HepG2 (cell line): ENCODE results near the gene INKA1. TPM values are rescaled to one million over a fixed set of nuclear protein-coding genes. Genes with fewer than 3 reads are reported as not detected.

Experiments used
- CBX1 ChIP-seq: IDR thresholded peaks from one replicate; pipeline ENCODE4 v1.6.1; 2016; ENCODE audit warnings: antibody characterized with exemption, low read depth
- CREM ChIP-seq, 2 experiments: sonication (generic) in 1 of 2; formaldehyde crosslinking in 1 of 2; IDR thresholded peaks; 2 replicates each; pipeline versions ENCODE4 v1.4.0 to v1.6.1; 2016 to 2020; ENCODE audit warnings: antibody characterized with exemption in 1 of 2, mild to moderate bottlenecking in 1 of 2, missing genetic modification reagents in 1 of 2
- GTF2F1 ChIP-seq: fragments of 150-350 bp; IDR thresholded peaks from 2 replicates; pipeline ENCODE4 v1.6.1; 2014; ENCODE audit warnings: low read length
- KDM6A ChIP-seq: IDR thresholded peaks from 2 replicates; pipeline ENCODE4 v1.6.1; 2016; ENCODE audit warnings: low read depth
- RFX5 ChIP-seq: IDR thresholded peaks from 2 replicates; pipeline ENCODE4 v1.6.1; 2011; ENCODE audit warnings: low read depth, low read length, improper control_type of control experiment
- SMARCE1 ChIP-seq: fragments of 450-650 bp; IDR thresholded peaks from 2 replicates; pipeline ENCODE4 v1.6.1; 2017; ENCODE audit warnings: borderline replicate concordance
- ZNF296 ChIP-seq: sonication (generic); formaldehyde crosslinking; conservative IDR thresholded peaks from 2 replicates; pipeline ENCODE4 v1.5.0; 2020; ENCODE audit warnings: mild to moderate bottlenecking, missing genetic modification reagents
- ZNF33B ChIP-seq: sonication (generic); formaldehyde crosslinking; IDR thresholded peaks from 2 replicates; pipeline ENCODE4 v1.5.1; 2020; ENCODE audit warnings: mild to moderate bottlenecking, missing genetic modification reagents
- ZNF552 ChIP-seq: sonication (generic); formaldehyde crosslinking; IDR thresholded peaks from 2 replicates; pipeline ENCODE4 v1.9.0; 2022; ENCODE audit warnings: missing genetic modification reagents, mild to moderate bottlenecking, borderline replicate concordance
- ZNF652 ChIP-seq: IDR thresholded peaks from 2 replicates; pipeline ENCODE4 v1.6.1; 2016; ENCODE audit warnings: low read depth, borderline replicate concordance
- ZNF75D ChIP-seq: sonication (generic); formaldehyde crosslinking; IDR thresholded peaks from 2 replicates; pipeline ENCODE4 v1.8.1; 2023; ENCODE audit warnings: missing genetic modification reagents, mild to moderate bottlenecking, borderline replicate concordance
- polyA plus RNA-seq, 8 experiments: library from polyadenylated mRNA; depleted of rRNA in 3 of 8; stranded (reverse) in 7 of 8; unstranded in 1 of 8; fragments of >200 nt; fragmentation: Illumina TruSeq in 4 of 8; extraction: Trizol in 4 of 8; gene quantifications; 2 replicates each; pipeline versions ENCODE4 v1.2.1 to v1.2.3, GENCODE V29; 2011 to 2016; ENCODE audit warnings: low read depth in 4 of 8, missing spikeins in 1 of 8, mixed read lengths in 1 of 8; ENCODE audit not compliant: insufficient read depth in 1 of 8
- total RNA-seq, 5 experiments: library from RNA; depleted of rRNA; stranded (reverse); fragments of >200 nt; fragmentation: Illumina TruSeq; extraction: Trizol; gene quantifications; 2 replicates each; pipeline ENCODE4 v1.2.3, GENCODE V29; 2016; ENCODE audit warnings: low read depth in 1 of 5
- TF ChIP-seq, protein P1 (sequence below): sonication (generic); formaldehyde crosslinking; IDR thresholded peaks from 2 replicates; pipeline ENCODE4 v1.4.0; 2020; ENCODE audit warnings: mild to moderate bottlenecking, missing genetic modification reagents, borderline replicate concordance
- TF ChIP-seq, protein P2 (sequence below): sonication (generic); formaldehyde crosslinking; IDR thresholded peaks from 2 replicates; pipeline ENCODE4 v1.8.0; 2022; ENCODE audit warnings: low read depth, missing genetic modification reagents
- TF ChIP-seq, protein P3 (sequence below): sonication (generic); formaldehyde crosslinking; IDR thresholded peaks from 2 replicates; pipeline ENCODE4 v1.4.0; 2020; ENCODE audit warnings: mild to moderate bottlenecking, missing genetic modification reagents
- TF ChIP-seq, protein P4 (sequence below): sonication (generic); formaldehyde crosslinking; IDR thresholded peaks from 2 replicates; pipeline ENCODE4 v1.8.0; 2022; ENCODE audit warnings: missing genetic modification reagents, mild to moderate bottlenecking, moderate library complexity, borderline replicate concordance
- TF ChIP-seq, protein P5 (sequence below): sonication (generic); formaldehyde crosslinking; IDR thresholded peaks from 2 replicates; pipeline ENCODE4 v1.5.0; 2020; ENCODE audit warnings: missing genetic modification reagents
- TF ChIP-seq, protein P6 (sequence below): sonication (generic); formaldehyde crosslinking; IDR thresholded peaks from 2 replicates; pipeline ENCODE4 v1.5.0; 2020; ENCODE audit warnings: mild to moderate bottlenecking, low read depth, missing genetic modification reagents, borderline replicate concordance

The INKA1 gene
- total and polyA plus RNA-seq, 2 of the 13 experiments (the other 11 are each of a cell fraction or from before 2014, with no cell fraction given), result 0.22 to 0.41 TPM

DNA sequence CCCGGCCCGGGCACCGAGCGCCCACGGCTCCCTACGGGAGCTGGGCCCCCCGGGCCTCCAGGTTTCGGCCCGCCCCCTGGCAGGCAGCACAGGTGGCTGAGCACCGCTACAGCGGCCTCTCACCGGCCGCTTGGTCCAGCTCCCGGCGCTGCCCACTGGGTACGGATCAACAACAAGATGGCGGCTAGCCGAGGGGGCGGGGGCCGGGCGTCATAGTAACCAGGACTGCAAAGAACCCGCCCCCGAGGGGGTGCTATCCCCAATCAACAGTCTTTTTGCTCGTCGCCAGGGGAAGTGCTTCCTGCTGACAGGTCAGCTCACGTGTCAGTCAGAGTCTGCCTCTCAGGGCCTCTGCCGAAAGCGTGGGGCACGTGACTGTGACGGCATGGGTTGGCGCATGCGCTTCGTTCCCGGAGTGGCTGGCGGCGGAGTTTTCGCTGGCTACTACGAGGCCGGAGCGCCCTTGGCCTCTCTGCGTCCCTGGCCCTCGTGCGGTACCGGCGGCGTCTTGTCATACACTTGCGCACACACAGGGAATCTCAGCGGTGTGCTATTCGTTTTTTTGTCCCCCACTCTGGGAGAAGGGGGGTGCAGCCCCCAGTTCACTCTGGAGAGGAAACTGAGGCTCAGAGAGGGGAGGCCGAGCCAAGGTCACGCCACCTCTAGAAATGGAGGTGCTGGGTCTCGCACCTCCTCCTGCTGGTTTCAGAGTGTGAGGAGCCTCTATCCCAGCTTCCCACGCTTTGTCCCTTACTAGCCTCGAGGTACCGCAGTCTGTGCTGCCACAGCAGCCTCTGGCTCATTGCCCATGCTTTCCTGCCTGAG is 16.5 kb upstream of the INKA1 start, which contains the start of gene IP6K1 (continued):
- TF ChIP-seq, protein P1, sequence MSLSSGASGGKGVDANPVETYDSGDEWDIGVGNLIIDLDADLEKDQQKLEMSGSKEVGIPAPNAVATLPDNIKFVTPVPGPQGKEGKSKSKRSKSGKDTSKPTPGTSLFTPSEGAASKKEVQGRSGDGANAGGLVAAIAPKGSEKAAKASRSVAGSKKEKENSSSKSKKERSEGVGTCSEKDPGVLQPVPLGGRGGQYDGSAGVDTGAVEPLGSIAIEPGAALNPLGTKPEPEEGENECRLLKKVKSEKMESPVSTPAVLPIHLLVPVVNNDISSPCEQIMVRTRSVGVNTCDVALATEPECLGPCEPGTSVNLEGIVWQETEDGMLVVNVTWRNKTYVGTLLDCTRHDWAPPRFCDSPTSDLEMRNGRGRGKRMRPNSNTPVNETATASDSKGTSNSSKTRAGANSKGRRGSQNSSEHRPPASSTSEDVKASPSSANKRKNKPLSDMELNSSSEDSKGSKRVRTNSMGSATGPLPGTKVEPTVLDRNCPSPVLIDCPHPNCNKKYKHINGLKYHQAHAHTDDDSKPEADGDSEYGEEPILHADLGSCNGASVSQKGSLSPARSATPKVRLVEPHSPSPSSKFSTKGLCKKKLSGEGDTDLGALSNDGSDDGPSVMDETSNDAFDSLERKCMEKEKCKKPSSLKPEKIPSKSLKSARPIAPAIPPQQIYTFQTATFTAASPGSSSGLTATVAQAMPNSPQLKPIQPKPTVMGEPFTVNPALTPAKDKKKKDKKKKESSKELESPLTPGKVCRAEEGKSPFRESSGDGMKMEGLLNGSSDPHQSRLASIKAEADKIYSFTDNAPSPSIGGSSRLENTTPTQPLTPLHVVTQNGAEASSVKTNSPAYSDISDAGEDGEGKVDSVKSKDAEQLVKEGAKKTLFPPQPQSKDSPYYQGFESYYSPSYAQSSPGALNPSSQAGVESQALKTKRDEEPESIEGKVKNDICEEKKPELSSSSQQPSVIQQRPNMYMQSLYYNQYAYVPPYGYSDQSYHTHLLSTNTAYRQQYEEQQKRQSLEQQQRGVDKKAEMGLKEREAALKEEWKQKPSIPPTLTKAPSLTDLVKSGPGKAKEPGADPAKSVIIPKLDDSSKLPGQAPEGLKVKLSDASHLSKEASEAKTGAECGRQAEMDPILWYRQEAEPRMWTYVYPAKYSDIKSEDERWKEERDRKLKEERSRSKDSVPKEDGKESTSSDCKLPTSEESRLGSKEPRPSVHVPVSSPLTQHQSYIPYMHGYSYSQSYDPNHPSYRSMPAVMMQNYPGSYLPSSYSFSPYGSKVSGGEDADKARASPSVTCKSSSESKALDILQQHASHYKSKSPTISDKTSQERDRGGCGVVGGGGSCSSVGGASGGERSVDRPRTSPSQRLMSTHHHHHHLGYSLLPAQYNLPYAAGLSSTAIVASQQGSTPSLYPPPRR, result 0 out of 2 replicates have a peak, but pooled peaks have one; percentile 27
- 0 out of 2 replicates have a peak, but pooled peaks have one; percentile 20 for TF ChIP-seq RFX5
- TF ChIP-seq, protein P2, sequence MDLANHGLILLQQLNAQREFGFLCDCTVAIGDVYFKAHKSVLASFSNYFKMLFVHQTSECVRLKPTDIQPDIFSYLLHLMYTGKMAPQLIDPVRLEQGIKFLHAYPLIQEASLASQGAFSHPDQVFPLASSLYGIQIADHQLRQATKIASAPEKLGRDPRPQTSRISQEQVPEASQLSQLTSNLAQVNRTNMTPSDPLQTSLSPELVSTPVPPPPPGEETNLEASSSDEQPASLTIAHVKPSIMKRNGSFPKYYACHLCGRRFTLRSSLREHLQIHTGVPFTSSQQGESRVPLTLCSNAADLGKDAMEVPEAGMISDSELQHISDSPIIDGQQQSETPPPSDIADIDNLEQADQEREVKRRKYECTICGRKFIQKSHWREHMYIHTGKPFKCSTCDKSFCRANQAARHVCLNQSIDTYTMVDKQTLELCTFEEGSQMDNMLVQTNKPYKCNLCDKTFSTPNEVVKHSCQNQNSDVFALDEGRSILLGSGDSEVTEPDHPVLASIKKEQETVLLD, result peak; percentile 46; the same call in 1 of the 2 replicates
- no peak for TF ChIP-seq SMARCE1
- TF ChIP-seq, protein P3, sequence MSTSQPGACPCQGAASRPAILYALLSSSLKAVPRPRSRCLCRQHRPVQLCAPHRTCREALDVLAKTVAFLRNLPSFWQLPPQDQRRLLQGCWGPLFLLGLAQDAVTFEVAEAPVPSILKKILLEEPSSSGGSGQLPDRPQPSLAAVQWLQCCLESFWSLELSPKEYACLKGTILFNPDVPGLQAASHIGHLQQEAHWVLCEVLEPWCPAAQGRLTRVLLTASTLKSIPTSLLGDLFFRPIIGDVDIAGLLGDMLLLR (CRISPR knock-in tag), result peak; percentile 85
- TF ChIP-seq GTF2F1, result no peak
- no peak for TF ChIP-seq ZNF552
- TF ChIP-seq ZNF652 (CRISPR knock-in tag), result no peak
- TF ChIP-seq, protein P4, sequence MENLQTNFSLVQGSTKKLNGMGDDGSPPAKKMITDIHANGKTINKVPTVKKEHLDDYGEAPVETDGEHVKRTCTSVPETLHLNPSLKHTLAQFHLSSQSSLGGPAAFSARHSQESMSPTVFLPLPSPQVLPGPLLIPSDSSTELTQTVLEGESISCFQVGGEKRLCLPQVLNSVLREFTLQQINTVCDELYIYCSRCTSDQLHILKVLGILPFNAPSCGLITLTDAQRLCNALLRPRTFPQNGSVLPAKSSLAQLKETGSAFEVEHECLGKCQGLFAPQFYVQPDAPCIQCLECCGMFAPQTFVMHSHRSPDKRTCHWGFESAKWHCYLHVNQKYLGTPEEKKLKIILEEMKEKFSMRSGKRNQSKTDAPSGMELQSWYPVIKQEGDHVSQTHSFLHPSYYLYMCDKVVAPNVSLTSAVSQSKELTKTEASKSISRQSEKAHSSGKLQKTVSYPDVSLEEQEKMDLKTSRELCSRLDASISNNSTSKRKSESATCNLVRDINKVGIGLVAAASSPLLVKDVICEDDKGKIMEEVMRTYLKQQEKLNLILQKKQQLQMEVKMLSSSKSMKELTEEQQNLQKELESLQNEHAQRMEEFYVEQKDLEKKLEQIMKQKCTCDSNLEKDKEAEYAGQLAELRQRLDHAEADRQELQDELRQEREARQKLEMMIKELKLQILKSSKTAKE, result 0 out of 2 replicates have a peak, but pooled peaks have one; percentile 8
- TF ChIP-seq ZNF33B (CRISPR knock-in tag), result 0 out of 2 replicates have a peak, but pooled peaks have one; percentile 19
- no peak for TF ChIP-seq ZNF75D (CRISPR knock-in tag)
- TF ChIP-seq CBX1, result no peak
- TF ChIP-seq, protein P5, sequence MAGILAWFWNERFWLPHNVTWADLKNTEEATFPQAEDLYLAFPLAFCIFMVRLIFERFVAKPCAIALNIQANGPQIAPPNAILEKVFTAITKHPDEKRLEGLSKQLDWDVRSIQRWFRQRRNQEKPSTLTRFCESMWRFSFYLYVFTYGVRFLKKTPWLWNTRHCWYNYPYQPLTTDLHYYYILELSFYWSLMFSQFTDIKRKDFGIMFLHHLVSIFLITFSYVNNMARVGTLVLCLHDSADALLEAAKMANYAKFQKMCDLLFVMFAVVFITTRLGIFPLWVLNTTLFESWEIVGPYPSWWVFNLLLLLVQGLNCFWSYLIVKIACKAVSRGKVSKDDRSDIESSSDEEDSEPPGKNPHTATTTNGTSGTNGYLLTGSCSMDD (CRISPR knock-in tag), result no peak
- TF ChIP-seq, protein P6, sequence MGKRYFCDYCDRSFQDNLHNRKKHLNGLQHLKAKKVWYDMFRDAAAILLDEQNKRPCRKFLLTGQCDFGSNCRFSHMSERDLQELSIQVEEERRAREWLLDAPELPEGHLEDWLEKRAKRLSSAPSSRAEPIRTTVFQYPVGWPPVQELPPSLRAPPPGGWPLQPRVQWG (CRISPR knock-in tag), result no peak
- TF ChIP-seq ZNF296 (CRISPR knock-in tag), result no peak
- peak; percentile 82 for TF ChIP-seq CREM (IDR thresholded peaks at IDR 0.05)
- TF ChIP-seq CREM (CRISPR knock-in tag; IDR thresholded peaks at IDR 0.05), result no peak
- TF ChIP-seq KDM6A (CRISPR knock-in tag), result no peak
